GM21576 (cell line): ENCODE results near the gene MRTFA.

Experiments used
- ATAC-seq: cut with Tn5 transposase; IDR thresholded peaks from one replicate; pipeline ENCODE4 v1.9.1; 2021; ENCODE audit warnings: mild to moderate bottlenecking, moderate library complexity; ENCODE audit not compliant: unreplicated experiment

MRTFA gene

GRCh38 chr22:40415531-40416266 is 220.8 kb downstream of the MRTFA start:
- ATAC-seq, result no peak

- no peak for ATAC-seq
Measured at GRCh38 chr22:40414838-40415505, 221.5 kb downstream of the MRTFA start.

- no peak for ATAC-seq
Measured at GRCh38 chr22:40414311-40414710, 222.2 kb downstream of the MRTFA start.

GRCh38 chr22:40413873-40414272 is 222.6 kb downstream of the MRTFA start:
- ATAC-seq, result no peak

GRCh38 chr22:40412441-40412840 is 224.1 kb downstream of the MRTFA start:
- no peak for ATAC-seq

- ATAC-seq, result no peak
Measured at GRCh38 chr22:40411506-40411861, 225.0 kb downstream of the MRTFA start.

- ATAC-seq, result no peak
Measured at GRCh38 chr22:40410731-40411505, 225.6 kb downstream of the MRTFA start.

- no peak for ATAC-seq
Measured at GRCh38 chr22:40410272-40410671, 226.2 kb downstream of the MRTFA start.

GRCh38 chr22:40409613-40410113 is 226.9 kb downstream of the MRTFA start:
- no peak for ATAC-seq

GRCh38 chr22:40408718-40409612 is 227.6 kb downstream of the MRTFA start:
- no peak for ATAC-seq

- ATAC-seq, result no peak
Measured at GRCh38 chr22:40407831-40408717, 228.4 kb downstream of the MRTFA start.

GRCh38 chr22:40407021-40407761 is 229.3 kb downstream of the MRTFA start:
- no peak for ATAC-seq

GRCh38 chr22:40406063-40406890 is 230.2 kb downstream of the MRTFA start:
- ATAC-seq, result no peak

GRCh38 chr22:40405178-40406062 is 231.1 kb downstream of the MRTFA start:
- ATAC-seq, result no peak

GRCh38 chr22:40404251-40405177 is 232.0 kb downstream of the MRTFA start:
- ATAC-seq, result no peak

GRCh38 chr22:40403651-40404050 is 232.9 kb downstream of the MRTFA start:
- no peak for ATAC-seq
